ENCODE data around the gene ZMYND19.

GRCh38 chr9:137606734-137607138, 16.4 kb upstream of the ZMYND19 start:
- no peak for TF ChIP-seq ZNF384 (IDR thresholded peaks at IDR 0.05)
- no peak for TF ChIP-seq BHLHE40 (IDR thresholded peaks at IDR 0.05; ENCODE audit: borderline replicate concordance)
- TF ChIP-seq LEF1 (IDR thresholded peaks at IDR 0.05; ENCODE audit: borderline replicate concordance) = no peak
- TF ChIP-seq FOXA1 (IDR thresholded peaks at IDR 0.05) = no peak
- no peak for TF ChIP-seq SP1 (IDR thresholded peaks at IDR 0.05)
- no peak for TF ChIP-seq NFRKB (IDR thresholded peaks at IDR 0.05)
- TF ChIP-seq ARNT (IDR thresholded peaks at IDR 0.05) = no peak
- no peak for TF ChIP-seq FOXM1 (IDR thresholded peaks at IDR 0.05; ENCODE audit: borderline replicate concordance)

All from HEK293T (cell line).